GM21576 (cell line): Measurements from ENCODE around the gene GRIK1.
"Not testable (repeated sequence)": the region's sequence is repeated elsewhere in the genome, so short reads cannot be mapped to it uniquely, and the experiment has no call there.

ENCODE experiments used
- ATAC-seq: cut with Tn5 transposase; IDR thresholded peaks from one replicate; pipeline ENCODE4 v1.9.1; 2021; ENCODE audit warnings: mild to moderate bottlenecking, moderate library complexity; ENCODE audit not compliant: unreplicated experiment

Gene GRIK1

DNA sequence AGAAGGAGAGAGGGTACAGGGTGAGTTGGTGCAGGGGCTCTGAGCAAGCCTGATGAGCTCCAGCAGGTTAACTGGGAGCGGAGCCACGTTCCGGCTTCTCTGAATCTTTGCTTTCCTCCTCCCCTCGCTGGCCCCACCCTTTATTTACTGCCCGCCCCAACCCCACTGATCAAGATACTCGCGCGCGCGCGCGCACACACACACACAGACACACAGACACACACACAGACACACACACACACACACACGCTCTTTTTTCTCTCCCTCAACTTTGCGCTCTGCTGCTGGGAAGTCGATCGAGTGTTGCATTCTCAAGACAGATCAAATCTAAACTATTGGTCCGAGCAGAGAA is at the start of gene GRIK1:
Gene GRIK1 (minus strand): TSS at position 73 of the 352 bp plus-strand sequence.
- no peak for ATAC-seq

DNA sequence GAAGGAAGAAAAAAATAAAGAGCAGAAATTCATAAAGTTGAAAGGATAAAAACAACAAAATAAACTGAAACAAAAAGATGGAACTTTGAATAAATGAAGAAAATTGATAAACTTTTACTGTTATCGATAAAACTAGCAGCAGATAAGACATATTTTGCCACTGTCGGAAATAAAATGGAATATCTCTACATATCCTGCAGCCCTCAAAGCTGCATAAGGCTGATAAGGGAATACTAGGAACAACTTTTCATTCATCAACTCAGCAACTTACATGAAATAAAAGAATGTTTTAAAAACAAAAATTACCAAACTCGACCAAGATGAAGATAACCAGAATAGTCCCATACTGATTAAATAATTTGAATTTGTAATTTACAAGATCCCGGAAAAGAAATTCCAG is 48.0 kb upstream of the GRIK1 start:
- no peak for ATAC-seq

DNA sequence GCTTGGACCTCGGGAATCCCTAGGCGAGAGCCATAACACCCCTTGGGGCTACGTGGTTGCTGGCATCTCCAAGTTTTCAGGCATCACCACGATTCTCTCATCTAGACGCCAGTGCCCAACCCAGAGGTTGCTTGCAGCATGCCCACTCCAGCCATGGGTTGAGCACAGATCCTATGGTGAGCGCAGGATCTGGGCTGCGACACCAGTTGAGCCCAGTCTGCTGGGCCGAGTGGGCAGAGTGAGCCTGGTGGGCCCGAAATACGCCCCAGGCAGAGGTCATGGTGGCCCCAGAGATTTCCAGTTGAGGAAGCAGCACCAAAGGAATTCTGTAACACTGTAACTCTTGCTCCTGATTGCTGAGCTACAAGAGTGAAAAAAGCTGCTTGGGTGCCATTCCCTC is 46.1 kb upstream of the GRIK1 start:
- no peak for ATAC-seq

DNA sequence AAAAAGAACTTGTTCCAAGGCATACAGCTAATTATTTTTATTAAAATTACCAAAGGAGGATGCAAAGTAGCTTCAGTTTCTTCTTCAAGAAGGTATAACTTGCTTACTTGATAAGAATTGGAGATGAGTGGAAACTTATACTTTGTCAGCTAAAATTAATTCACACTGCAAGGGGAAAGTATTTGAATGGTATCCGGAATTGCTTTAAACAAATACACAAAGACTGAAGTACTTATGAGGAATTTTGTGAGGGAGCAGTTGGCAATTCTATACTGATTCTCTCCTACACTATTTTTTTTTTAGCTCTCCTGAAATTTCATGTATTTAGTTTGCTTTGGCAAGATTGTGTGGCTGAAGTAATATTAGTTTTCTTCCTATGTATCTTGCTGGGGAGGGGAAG is 39.2 kb upstream of the GRIK1 start:
- ATAC-seq = no peak

DNA sequence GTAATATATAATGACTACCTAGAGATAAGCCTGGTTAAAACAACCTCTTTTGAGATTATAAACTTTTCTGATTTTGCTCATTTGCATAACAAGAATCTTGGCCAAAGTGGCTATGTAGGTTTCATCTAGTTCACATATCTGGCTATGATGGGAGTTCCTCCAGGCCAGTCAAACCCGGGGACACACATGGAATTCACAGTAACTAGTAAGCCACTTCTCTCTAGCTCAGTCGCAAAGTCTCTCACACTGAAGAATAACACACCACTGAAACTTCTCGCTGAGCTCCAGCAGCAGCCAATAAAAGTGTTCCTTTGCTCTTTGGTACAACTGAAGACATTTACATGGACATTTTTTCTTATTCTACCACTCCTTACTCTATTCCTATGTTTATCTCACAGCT is 36.0 kb upstream of the GRIK1 start:
- ATAC-seq = no peak

DNA sequence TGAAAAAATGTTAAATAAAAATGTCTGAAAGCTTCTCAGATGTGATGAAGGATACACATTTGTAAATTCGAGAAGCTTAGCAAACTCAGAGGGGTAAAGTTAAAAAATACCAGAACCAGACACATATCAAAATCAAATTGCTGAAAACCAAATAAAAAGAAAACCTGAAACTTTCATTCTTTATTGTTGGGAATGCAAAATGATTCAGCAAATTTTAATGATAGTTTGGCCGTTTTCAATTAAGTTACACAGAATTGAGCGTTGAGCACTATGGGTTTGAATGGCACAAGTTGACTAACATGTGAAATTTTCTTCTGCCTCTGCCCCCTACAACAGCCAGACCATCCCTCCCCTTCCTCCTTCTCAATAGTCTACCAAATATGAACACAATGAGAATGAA is 33.5 kb upstream of the GRIK1 start:
- no peak for ATAC-seq

DNA sequence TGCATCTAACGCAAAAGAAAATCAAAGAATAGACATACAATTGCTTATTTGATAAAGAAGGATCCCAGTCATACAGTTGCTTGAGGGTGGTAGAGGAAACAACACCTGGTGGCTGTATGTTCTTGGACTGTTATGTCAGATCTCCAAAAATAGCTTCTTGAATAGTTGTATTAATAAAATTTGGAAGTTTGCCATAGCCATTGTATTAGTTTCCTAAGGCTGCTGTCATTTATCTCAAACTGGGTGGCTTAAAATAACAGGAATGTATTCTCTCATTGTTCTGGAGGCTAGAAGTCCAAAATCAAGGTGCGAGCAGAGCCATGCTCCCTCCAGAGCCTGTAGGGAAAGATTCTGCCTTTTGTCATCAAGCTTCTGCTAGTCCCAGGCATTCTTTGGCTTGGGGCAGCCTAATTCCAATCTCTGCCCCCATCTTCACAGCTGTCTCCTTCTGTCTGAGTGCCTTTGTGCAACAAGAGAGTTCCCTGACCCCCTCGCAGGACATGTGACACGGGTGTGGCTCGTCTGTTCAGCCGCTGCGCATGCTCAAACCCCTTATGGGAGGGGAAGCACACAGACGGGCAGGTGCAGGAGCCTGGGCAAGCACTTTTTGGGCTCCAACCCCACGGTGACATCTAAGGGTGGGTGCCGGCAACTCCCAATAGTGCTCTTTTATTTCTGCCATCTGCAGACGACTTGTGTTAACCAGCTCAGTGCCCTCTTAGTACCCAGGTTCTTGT is 21.7 kb upstream of the GRIK1 start:
- ATAC-seq = no peak

DNA sequence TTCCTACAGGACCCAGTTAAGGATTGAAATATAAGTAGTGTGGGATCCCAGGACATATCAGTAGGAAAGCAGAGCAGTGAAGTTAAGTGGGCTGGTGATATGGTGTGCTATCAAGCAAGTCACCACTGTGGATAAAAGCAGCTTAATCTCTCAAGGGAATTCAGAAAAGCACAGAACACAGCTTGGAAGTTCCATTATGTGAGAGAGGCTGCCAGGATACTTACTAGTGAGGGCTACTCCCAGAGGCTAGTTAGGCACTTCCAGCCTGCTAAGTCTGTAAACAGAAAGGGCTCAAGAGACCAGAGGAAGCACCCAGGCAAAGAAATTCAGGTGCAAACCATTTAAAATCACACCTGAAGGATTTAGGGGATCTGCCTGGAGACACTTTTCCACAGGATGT is 18.8 kb upstream of the GRIK1 start:
- ATAC-seq = no peak

DNA sequence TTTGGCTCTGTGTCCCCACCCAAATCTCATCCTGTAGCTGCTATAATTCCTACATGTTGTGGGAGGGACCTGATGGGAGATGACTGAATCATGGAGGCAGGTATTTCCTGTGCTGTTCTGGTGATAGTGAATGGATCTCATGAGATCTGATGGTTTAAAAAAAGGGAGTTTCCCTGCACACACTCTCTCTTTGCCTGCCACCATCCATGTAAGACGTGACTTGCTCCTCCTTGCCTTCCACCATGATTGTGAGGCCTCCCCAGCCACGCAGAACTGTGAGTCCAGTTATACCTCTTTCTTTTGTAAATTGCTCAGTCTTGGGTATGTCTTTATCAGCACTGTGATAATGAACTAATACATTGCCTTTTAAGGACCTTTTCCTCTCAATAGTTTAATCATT is 18.2 kb upstream of the GRIK1 start:
- not testable (repeated sequence) for ATAC-seq

DNA sequence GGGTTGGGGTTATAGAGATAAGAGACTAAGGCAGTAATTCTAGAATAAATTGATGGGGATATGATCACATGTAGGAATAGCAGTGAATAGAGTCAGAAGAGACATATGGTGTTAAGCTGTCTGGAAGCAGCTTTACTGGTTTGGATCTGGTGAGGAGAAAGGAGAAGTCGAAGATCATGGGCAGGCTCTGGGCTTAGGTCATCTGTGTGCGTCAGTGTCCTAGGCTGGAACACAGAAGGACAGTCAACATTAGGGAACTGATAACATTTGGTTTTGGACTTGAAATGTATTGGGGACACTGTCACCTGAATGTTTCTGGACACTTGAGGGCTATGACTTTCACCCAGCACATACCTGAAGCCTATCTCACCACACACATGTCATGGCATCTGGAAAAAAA is 13.9 kb upstream of the GRIK1 start:
- ATAC-seq = no peak

DNA sequence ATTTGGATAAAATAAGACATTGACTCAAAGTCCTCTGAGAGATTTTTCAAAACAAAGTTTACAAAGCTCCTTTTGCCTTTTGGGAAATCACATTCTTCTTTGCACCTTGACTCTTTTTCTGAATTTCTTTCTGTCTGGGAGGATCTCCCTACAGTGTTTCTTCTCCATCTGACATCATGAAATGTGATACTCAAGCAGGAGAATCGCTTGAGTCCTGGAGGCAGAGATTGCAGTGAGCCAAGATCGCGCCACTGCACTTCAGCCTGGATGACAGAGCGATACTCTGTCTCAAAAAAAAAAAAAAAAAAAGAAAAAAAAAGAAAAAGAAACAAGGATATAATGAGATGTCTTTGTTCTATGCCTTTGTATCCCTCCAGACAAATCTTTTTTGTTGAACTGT is 13.3 kb upstream of the GRIK1 start:
- no peak for ATAC-seq

DNA sequence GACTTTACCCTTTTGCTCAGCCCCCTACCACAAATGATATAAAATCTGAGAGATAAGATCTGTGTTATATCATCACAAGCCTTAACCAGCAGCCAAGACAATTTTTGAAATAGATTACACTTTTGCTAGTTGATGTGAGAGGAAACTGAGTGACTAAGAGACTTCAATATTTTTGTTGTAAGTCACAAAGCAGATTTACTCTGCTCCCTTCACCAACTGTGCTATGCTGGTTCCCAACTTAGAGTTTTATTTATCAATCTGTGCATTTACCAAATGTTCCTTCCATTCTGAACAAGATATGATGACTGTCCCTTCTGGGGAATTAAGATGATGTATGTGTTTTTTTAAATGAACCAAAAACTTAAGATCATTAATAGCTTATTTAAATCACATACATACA is 12.1 kb upstream of the GRIK1 start:
- ATAC-seq = no peak

DNA sequence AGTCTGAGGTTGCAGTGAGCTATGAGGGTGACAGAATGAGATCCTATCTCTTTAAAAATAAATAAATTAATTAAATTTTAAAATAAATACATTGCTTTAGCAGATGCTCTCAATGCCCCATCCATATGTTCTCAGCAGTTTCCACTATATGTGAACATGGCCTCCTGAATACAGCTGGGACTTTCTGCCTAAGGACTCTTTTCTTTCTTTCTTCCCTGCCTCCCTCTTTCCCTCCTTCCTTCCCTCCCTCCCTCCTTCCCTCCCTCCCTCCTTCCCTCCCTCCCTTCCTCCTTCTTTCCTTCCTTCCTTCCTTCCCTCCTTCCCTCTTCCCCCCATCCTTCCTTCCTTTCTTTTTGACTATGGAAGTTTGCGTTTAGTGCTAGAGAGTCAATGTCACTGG is 10.2 kb upstream of the GRIK1 start:
- no peak for ATAC-seq

DNA sequence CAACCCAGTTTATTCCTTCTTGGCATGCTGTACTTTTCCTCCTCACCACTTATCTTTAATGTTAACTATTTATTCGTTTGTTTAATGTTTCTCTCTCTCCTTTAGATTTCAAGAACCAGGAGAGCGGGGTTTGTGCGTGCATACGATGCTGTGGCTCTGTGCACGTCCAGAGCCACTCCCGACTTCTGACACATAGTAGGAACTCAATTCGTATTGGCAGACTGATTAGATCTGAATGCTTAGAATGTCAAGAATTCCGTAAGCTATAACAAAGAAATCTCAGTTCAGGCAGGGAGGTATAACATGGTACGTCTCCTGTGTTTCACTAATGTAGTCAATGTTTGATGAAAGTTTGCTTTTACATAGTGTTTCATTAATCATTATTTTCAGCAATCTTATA is 7.3 kb upstream of the GRIK1 start:
- no peak for ATAC-seq

DNA sequence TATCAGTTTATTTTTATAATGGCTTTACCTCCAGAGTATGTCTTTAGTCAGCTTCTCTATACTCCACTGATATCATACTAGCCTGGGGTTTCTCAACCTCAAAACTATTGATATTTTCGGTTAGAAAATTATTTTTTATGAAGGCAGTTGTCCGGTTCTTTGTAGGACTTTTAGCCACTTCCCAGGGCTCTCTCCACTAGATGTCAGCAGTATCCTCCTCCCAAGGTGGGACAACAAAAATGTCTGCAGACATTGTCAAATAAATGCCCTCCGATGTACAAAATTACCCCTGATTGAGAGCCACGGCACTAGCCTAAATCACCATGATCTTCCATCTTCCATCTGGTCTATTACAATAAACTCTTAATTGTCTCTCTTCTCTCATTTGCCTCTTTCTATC is 4.1 kb upstream of the GRIK1 start:
- ATAC-seq = no peak

DNA sequence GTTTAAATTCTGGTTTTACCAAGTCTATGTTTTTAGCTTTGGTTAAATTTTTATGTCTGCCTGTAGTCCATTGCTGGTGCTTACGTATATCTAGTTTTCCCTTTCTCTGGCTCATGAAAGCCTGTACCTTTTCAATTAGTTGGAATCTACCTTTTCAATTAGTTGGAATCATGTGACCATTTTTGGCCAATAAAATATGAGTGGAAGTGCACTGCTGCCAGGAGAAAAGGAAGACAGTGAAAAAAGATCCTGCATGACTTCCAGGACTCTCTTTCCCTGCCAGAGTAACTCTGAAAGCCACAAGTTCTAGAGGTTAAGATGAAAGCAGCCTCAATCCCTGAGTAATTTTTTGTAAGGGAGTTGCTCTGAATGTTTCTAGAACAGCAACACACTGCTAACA is 2.2 kb upstream of the GRIK1 start:
- ATAC-seq = no peak

DNA sequence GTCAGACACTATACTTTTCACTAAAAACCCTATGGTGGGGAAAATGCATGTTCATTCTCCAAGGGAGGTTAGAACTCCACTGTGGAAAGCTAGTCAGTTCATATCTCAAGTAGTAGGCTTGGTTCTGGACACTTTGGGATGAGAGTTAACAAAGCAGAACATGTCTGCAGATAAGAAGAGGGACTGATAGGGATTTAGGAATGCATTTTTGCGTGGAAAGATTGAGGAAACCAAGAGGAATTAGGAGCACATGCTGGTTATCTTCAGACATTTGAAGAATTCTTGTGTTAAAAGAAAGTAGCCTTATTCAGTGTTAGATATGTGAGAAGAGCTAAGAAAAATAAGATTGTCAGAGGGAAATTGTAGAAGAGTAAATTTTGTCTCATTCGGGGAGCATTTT is 1.2 kb upstream of the GRIK1 start:
- ATAC-seq = no peak

DNA sequence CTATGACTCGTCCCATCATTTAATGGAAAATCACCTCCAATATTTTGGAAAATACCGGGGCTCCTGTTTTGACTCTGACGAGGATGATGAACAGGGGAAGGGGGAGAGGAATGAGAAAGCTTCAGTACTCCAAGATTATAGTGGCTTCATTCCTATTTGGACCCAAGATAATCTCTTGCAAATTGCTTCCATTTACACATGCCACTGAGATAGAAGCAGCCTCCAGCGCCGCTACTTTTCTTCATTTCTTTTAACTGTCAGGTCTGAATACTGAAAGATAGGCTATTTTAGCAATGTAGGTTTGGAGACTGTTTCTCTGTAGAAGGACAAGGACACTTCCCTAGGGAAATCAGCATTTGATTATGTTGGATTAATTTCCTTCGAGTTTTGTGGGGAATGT is 565 bp upstream of the GRIK1 start:
- ATAC-seq = no peak

DNA sequence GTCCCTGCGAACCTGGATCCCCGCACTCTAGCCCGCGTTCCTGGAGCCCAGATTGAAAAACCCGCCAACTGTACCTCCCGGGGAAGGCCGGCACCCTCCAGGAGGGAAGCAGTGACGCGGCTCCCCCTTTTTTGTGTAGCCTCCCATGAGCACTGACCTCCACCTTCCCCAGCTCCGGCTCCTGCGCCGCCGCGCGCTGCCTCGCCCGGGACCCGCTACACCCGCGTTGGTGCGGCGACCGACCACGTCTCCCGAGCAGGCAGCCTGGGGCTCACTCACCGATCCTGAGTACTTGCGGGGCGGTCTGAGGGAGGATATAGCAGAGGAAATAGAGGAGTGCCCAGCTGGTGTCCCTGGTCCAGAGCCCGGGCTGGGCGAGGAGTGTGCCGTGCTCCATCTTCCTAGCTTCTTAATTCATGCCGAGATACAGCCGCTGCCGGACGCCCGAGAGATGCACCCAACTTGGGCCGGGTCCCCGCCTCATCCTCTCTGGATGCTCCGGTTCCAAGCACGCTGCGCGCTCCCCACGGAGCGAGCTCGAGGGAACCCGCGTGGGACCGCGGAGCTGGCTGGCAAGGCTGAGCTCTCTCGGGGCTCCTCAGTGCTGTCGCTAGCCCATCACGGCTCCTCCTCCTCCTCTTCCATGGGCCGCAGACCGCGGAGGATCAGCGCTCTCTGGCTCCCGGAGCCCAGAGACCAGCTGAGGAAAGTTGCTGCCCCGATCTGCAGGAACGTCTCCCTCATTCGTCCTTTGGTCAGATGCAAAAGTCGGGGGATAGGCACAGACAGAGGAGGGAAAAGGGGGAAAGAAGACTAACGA is 482 bp downstream of the GRIK1 start:
- no peak for ATAC-seq

DNA sequence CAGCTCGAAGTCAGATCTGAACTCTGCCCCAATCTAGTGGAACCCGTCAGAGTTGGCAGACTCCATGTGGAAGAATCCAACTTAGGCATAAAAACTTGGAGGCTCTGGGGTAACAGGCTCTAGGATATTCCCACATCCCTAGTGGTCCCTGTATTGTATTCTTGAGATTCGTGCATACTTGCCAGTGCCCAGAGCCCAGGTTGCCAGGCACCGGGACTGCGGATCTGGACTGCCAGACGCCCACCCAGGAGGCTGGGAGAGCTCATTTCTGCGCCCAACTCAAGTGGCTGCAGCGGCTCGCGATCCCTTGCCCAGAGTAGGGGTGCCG is 1.1 kb downstream of the GRIK1 start:
- no peak for ATAC-seq

DNA sequence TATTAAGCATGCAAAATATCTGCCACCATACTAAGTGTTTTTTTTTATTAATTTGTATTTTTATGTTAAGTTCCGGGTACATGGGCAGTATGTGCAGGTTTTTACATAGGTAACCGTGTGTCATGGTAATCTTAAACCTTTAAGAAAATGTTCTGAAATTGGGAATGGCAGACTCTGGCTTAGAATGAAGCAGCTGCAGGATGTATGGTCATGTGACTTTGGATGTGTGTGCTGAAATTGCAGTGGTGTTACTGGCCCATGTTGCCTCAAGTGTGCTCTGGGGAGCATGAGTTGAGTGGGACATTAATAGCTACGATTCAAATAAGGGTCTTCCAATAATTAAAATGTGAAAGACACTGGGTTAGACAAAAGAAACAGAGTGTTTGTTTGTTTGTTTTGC is 6.7 kb downstream of the GRIK1 start:
- ATAC-seq = no peak

DNA sequence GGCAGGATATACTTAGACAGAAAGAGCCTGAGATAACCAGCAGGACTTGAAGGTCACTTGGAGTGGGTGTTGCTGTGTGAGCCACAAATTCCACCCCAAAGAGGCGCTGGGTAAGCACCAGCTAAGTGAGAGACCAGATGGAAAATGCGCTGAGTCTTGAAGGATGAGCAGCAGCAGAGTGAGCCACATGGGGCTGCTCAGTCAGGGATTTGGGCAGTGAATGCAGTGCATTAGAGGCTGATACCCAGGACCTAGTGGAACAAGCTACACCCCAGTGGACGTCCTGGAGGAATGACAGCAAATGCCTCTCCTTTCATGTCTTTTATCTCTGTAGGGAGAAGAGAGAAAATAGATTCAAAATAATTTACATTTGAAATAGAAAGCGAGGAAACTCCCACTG is 11.3 kb downstream of the GRIK1 start:
- ATAC-seq = no peak

DNA sequence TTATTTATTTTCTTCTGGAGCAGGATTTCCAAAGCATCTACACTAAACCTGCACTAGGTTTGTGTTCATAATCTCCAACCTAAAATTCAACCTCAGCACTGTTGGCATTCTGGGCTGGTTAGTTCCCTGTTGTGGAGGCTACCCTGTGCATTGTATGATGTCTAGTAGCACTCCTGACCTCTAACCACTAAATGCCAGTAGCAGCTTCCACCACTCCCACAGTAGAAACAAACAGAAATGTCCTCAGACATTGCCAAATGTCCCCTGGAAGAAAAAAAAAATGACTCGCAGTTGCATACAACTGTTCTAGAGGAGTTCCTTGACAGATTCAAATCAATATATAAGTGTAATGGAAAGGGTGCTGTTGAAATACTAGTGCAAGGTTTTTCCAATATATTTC is 18.9 kb downstream of the GRIK1 start:
- no peak for ATAC-seq
